Measurements from ENCODE around the gene IDUA. TPM values are rescaled to one million over a fixed set of nuclear protein-coding genes. Genes with fewer than 3 reads are reported as not detected.

IDUA gene
- total RNA-seq, 4 donors from 2014 or later = 6.0 to 13.4 (median 11.1) TPM

DNA sequence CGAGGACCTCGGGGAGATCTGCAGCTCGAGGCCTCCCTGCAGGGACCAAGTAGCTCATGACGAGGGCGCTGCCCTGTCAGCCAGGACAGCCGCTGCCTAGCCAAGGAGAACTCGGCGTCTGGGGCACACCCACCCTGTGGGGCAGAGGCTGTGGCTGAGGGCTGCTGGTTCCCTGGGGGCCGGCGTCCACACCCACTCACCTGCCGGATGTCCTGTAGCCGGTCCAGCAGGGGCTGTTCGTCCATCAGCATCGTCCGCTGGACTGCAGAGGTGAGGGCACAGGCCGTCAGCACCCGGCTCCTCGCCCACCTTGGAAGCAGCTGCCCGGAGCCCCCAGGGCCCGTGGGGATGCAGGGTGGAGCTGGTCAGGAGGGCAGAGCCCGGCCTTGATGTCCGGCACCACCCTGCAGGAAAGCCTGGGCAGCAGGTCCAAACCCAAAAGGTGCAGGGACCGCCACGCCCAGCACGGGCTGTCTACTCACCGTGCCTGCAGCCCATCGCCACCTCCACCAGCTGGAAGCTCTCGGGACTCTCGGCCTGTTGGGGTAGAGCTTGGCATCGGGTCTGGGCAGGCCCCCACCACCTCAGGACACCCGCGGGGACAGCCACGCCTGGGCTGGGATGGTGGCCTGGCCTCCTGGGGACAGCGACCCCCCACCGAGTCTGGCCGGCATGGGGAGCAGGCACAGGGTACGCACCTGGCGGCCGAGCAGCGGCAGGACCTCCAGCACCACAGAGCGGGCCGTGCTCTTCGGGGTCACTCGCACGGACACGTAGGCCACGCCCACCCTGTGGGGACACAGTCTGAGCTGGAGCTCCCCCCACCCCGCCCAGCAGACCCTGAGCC lies 20.4 kb upstream of the IDUA start:
- DNase-seq (ENCODE audit: low spot score in 2 of 2) = no peak
- intact Hi-C loops (cut with DNase I; ENCODE audit: low total_unique reads) = no loop called here
- TF ChIP-seq, protein P1, sequence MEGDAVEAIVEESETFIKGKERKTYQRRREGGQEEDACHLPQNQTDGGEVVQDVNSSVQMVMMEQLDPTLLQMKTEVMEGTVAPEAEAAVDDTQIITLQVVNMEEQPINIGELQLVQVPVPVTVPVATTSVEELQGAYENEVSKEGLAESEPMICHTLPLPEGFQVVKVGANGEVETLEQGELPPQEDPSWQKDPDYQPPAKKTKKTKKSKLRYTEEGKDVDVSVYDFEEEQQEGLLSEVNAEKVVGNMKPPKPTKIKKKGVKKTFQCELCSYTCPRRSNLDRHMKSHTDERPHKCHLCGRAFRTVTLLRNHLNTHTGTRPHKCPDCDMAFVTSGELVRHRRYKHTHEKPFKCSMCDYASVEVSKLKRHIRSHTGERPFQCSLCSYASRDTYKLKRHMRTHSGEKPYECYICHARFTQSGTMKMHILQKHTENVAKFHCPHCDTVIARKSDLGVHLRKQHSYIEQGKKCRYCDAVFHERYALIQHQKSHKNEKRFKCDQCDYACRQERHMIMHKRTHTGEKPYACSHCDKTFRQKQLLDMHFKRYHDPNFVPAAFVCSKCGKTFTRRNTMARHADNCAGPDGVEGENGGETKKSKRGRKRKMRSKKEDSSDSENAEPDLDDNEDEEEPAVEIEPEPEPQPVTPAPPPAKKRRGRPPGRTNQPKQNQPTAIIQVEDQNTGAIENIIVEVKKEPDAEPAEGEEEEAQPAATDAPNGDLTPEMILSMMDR (IDR thresholded peaks at IDR 0.05) = no peak
- TF ChIP-seq POLR2A (IDR thresholded peaks at IDR 0.05) = no peak
- 82% methylated on average over 21 to 24 of the region's 48 CpGs for WGBS, 2 donors
- H3K4me3 ChIP-seq (ENCODE audit: low read depth, poor library complexity, severe bottlenecking) = no peak overlapping the region

DNA sequence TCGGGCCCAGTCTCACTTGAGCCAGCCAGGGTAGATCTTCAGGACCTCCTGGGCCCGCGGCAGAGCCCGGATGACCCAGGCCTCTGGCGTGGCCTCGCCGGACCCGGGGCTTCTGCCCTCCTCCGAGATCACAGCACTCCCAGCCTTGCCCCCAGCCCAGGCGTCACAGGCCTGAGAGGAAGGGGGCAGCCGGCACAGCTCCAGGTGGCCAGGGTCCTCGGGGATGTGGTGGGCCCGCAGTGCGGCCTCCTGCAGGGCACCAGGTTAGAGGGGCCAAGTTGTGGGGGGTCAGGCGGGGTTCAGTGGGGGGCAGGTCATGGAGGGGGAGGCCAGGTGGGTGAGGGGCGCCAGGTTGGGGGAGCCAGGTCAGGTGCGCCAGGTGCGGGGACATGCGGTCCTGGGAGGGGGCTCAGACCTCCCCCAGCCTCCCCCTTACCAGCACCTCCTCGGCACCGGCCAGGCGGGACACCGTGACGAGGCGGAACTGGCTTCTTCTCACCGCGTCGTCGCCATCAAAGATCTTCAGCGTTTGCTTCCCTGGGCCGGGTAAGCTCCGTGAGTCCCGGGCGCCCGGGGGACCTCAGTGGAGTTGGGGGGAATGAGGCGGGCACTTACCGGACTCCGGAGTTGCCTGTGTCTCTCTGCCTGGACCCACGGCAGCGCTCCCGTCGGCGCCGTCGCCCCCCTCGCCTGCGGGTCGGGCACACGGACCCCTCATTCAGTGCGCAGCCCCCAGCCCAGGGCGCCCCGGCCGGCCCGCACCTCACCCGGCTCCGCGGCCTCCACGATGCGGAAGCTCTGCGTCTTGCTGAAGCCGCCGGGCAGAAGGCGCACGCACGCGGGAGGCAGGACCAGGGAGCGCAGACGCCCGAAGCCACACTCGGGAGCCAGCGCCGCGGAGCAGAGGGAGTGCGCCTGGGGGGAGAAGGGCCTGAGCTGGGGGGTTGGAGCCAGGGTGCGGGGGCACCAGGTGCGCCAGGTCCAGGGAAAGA lies 19.4 kb upstream of the IDUA start:
- intact Hi-C loops (cut with DNase I; ENCODE audit: low total_unique reads) = no loop called here
- H3K4me3 ChIP-seq (ENCODE audit: low read depth, poor library complexity, severe bottlenecking) = no peak overlapping the region
- WGBS, 2 donors = 60 to 63% methylated on average over 46 to 72 of the region's 76 CpGs
- no peak for DNase-seq (ENCODE audit: low spot score in 2 of 2)
- TF ChIP-seq, protein P1 (IDR thresholded peaks at IDR 0.05) = no peak
- TF ChIP-seq POLR2A (IDR thresholded peaks at IDR 0.05) = no peak

DNA sequence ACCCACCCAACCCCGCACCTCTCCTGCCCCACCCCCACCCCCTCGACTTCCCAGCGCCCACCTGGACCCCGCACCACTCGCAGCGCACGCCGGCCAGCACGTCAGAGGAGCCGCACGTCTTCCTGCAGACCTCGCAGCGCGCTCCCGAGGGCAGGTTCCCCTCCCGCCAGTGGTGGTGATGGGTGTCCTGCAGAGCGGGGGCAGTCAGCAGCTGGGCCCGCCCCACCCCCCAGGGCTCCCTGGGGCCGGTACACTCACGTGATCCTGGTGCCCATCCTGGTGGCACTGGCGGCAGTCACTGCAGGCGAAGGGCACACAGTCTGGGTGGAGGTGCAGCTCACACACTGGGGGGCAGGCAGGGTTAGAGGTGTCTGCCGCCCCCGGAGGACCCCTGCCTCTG lies 18.6 kb upstream of the IDUA start:
- TF ChIP-seq POLR2A (IDR thresholded peaks at IDR 0.05) = no peak
- TF ChIP-seq, protein P1 (IDR thresholded peaks at IDR 0.05) = no peak
- DNase-seq (ENCODE audit: low spot score in 2 of 2) = no peak
- WGBS, 2 donors = 44 to 52% methylated on average over 4 to 5 of the region's 24 CpGs
- intact Hi-C loops (cut with DNase I; ENCODE audit: low total_unique reads) = no loop called here
- no peak overlapping the region for H3K4me3 ChIP-seq (ENCODE audit: low read depth, poor library complexity, severe bottlenecking)

DNA sequence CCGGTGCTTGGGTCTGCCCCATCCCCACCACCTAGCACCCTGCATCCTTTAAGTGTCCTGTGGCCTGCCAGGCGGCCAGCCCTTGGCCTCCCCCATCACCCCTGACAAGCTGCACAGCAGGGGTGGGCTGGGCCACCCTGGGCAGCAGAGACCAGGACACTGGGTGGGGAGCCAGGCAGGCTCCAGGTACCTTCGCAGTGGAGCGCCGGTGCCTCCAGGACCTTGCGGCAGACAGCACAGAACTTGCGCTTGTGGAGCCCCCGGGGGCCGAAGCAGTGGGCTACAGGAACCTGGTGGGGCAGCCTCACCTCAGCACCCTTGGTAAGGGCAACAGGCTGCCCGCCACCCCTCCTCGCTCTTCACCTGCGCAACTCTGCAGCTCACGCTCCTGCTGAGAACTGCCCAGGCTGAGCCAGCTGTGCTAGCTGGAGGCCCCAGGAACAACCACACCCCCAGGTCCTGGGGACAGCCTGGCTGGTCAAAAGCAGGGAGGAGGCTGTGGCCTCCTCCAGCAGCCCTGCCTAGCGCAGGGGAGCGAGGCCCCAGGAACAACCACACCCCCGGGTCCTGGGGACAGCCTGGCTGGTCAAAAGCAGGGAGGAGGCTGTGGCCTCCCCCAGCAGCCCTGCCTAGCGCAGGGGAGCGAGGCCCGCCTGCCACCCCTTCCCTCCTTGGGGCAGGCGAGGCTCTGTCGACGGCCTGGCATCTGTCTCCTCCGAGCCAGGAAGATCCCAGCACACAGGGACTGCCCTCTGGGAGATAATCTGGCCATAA lies 18.0 kb upstream of the IDUA start:
- no peak for TF ChIP-seq POLR2A (IDR thresholded peaks at IDR 0.05)
- no peak for DNase-seq (ENCODE audit: low spot score in 2 of 2)
- intact Hi-C loops (cut with DNase I; ENCODE audit: low total_unique reads) = no loop called here
- WGBS, 2 donors = 91 to 97% methylated on average over 10 to 15 of the region's 23 CpGs
- H3K4me3 ChIP-seq (ENCODE audit: low read depth, poor library complexity, severe bottlenecking) = no peak overlapping the region

DNA sequence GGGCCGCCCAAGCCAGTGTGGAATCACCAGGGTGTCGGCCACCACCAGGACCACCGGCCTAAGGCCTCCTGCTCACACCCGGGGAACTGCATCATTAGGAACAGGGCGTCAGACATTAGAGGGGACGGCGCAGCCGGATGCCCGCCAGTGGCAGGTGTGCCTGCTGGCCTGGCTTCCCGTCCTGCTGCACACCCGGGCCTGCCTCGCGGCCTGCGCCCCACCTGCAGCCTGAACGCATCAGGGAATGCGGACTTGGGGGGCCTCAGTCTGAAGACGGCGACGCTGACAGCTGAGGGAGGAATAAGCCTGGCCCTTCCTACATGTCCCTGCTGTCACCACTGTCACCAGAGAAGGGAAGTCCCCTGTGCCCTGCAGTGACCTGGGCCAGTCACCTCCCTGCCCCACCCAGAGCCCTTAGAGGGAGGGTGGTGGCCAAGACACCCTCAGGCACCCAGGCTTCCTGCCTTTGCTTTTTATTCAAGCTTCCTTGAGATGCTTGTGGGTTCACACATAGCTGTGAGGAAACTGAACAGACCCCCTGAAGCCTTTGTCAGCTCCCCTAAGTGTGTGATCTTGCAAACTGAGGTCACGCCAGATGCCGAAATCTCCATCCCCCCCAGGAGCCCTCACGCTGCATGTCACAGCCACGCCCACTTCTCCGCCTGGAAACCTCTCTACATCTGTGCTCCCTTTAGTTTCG lies 16.6 kb upstream of the IDUA start:
- H3K4me3 ChIP-seq (ENCODE audit: low read depth, poor library complexity, severe bottlenecking) = no peak overlapping the region
- WGBS, 2 donors = 89 to 90% methylated on average over 19 to 25 of the region's 25 CpGs
- DNase-seq (ENCODE audit: low spot score in 2 of 2) = no peak
- intact Hi-C loops (cut with DNase I; ENCODE audit: low total_unique reads) = no loop called here
- TF ChIP-seq, protein P1 (IDR thresholded peaks at IDR 0.05) = no peak
- TF ChIP-seq POLR2A (IDR thresholded peaks at IDR 0.05) = no peak
